Measurements from ENCODE around the gene PNPO. TPM values are rescaled to one million over a fixed set of nuclear protein-coding genes. Genes with fewer than 3 reads are reported as not detected.

Gene PNPO
- total and polyA plus RNA-seq, 2 of the 13 experiments (the other 11 are each of a cell fraction or from before 2014, with no cell fraction given) = 47.9 to 63.3 TPM

GRCh38 chr17:47918006-47918405 is 23.4 kb upstream of the PNPO start:
- ATAC-seq (no peak), DNase-seq (ENCODE audit: low spot score) (no peak), FAIRE-seq (no peak)
- Histone ChIP-seq H3K4me3 (replicated peaks in 1 of 3; ENCODE audit: insufficient read depth in 1 of 3, low read depth in 2 of 3, low read length in 3 of 3) (no peak overlapping the region), H3K4me2 (ENCODE audit: low read depth, low read length) (no peak overlapping the region), H3K27me3 (ENCODE audit: control insufficient read depth in 1 of 2, insufficient read depth in 2 of 2, low read length in 2 of 2) (no peaks in the 10 kb centered on the region), H3K4me1 (ENCODE audit: insufficient read depth, low read length) (peaks cover 7% of the 10 kb centered on the region), H3K9me3 (ENCODE audit: low read length) (no peaks in the 10 kb centered on the region), H3K9ac (ENCODE audit: insufficient read depth, low read depth, low read length) (no peak overlapping the region), H3K36me3 (replicated peaks in 1 of 2; ENCODE audit: control insufficient read depth in 1 of 2, insufficient read depth in 2 of 2, low read length in 2 of 2) (peaks cover 9 to 20% of the 10 kb centered on the region in 2 experiments; a peak in 3 of 5 replicates), H3K27ac (ENCODE audit: extremely low read length, insufficient read depth, low read length) (no peak overlapping the region), H2AFZ (ENCODE audit: low read length) (no peak overlapping the region), H3K79me2 (ENCODE audit: insufficient read depth, low read length) (no peaks in the 10 kb centered on the region), H4K20me1 (ENCODE audit: insufficient read depth, low read length) (no peaks in the 10 kb centered on the region)
- in situ Hi-C loops (cut with HindIII; ENCODE audit: extremely low pct_ligation_motif_present, low pct_unique_long_range_greater_than_20kb) (no loop called here), intact Hi-C loops (cut with micrococcal nuclease; ENCODE audit: unreplicated experiment) (no loop called here)
- ChIA-PET CTCF (ENCODE audit: low intra/inter-chr PET ratio, low total read pairs) (no interaction called here), POLR2A (no interaction called here)
- TF ChIP-seq SALL1 (CRISPR knock-in tag; IDR thresholded peaks at IDR 0.05) (no peak), MXD4 (CRISPR knock-in tag; IDR thresholded peaks at IDR 0.05) (no peak), MAFF (IDR thresholded peaks at IDR 0.05; ENCODE audit: low read depth, low read length) (no peak), ZNF546 (CRISPR knock-in tag; conservative IDR thresholded peaks at IDR 0.05) (no peak), NR2F2 (IDR thresholded peaks at IDR 0.05; ENCODE audit: borderline replicate concordance, low read depth) (no peak), ZNF496 (CRISPR knock-in tag; IDR thresholded peaks at IDR 0.05; ENCODE audit: insufficient replicate concordance) (no peak), GATAD2A (CRISPR knock-in tag; IDR thresholded peaks at IDR 0.05) (no peak), ZNF841 (CRISPR knock-in tag; IDR thresholded peaks at IDR 0.05; ENCODE audit: borderline replicate concordance) (no peak), EZH2 (conservative IDR thresholded peaks at IDR 0.05; ENCODE audit: low read depth, low read length) (no peak), HOXA3 (CRISPR knock-in tag; IDR thresholded peaks at IDR 0.05) (no peak), ZNF672 (CRISPR knock-in tag; IDR thresholded peaks at IDR 0.05) (no peak), ZNF337 (CRISPR knock-in tag; IDR thresholded peaks at IDR 0.05; ENCODE audit: borderline replicate concordance, low read depth) (no peak), NFYC (CRISPR knock-in tag; IDR thresholded peaks at IDR 0.05) (no peak), PAWR (CRISPR knock-in tag; IDR thresholded peaks at IDR 0.05; ENCODE audit: borderline replicate concordance) (no peak), MATR3 (CRISPR knock-in tag; IDR thresholded peaks at IDR 0.05) (no peak)
- TF ChIP-seq, protein P1, sequence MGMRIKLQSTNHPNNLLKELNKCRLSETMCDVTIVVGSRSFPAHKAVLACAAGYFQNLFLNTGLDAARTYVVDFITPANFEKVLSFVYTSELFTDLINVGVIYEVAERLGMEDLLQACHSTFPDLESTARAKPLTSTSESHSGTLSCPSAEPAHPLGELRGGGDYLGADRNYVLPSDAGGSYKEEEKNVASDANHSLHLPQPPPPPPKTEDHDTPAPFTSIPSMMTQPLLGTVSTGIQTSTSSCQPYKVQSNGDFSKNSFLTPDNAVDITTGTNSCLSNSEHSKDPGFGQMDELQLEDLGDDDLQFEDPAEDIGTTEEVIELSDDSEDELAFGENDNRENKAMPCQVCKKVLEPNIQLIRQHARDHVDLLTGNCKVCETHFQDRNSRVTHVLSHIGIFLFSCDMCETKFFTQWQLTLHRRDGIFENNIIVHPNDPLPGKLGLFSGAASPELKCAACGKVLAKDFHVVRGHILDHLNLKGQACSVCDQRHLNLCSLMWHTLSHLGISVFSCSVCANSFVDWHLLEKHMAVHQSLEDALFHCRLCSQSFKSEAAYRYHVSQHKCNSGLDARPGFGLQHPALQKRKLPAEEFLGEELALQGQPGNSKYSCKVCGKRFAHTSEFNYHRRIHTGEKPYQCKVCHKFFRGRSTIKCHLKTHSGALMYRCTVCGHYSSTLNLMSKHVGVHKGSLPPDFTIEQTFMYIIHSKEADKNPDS (CRISPR knock-in tag; IDR thresholded peaks at IDR 0.05) = no peak
- TF ChIP-seq, protein P2, sequence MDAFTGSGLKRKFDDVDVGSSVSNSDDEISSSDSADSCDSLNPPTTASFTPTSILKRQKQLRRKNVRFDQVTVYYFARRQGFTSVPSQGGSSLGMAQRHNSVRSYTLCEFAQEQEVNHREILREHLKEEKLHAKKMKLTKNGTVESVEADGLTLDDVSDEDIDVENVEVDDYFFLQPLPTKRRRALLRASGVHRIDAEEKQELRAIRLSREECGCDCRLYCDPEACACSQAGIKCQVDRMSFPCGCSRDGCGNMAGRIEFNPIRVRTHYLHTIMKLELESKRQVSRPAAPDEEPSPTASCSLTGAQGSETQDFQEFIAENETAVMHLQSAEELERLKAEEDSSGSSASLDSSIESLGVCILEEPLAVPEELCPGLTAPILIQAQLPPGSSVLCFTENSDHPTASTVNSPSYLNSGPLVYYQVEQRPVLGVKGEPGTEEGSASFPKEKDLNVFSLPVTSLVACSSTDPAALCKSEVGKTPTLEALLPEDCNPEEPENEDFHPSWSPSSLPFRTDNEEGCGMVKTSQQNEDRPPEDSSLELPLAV (CRISPR knock-in tag; conservative IDR thresholded peaks at IDR 0.05; ENCODE audit: low read depth) = no peak
- TF ChIP-seq, protein P3, sequence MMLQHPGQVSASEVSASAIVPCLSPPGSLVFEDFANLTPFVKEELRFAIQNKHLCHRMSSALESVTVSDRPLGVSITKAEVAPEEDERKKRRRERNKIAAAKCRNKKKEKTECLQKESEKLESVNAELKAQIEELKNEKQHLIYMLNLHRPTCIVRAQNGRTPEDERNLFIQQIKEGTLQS (CRISPR knock-in tag; IDR thresholded peaks at IDR 0.05) = no peak
- WGBS (ENCODE audit: low lambda C conversion rate) = 88% methylated on average over 2 of the region's 2 CpGs
- no TSS peak for BruUV-seq (replicated peaks)
